ENCODE results near the gene TNF. TPM values are rescaled to one million over a fixed set of nuclear protein-coding genes. Genes with fewer than 3 reads are reported as not detected.

The TNF gene
- total and polyA plus RNA-seq, 7 experiments from 2014 or later = 0.73 to 125 (median 5.4) TPM

DNA sequence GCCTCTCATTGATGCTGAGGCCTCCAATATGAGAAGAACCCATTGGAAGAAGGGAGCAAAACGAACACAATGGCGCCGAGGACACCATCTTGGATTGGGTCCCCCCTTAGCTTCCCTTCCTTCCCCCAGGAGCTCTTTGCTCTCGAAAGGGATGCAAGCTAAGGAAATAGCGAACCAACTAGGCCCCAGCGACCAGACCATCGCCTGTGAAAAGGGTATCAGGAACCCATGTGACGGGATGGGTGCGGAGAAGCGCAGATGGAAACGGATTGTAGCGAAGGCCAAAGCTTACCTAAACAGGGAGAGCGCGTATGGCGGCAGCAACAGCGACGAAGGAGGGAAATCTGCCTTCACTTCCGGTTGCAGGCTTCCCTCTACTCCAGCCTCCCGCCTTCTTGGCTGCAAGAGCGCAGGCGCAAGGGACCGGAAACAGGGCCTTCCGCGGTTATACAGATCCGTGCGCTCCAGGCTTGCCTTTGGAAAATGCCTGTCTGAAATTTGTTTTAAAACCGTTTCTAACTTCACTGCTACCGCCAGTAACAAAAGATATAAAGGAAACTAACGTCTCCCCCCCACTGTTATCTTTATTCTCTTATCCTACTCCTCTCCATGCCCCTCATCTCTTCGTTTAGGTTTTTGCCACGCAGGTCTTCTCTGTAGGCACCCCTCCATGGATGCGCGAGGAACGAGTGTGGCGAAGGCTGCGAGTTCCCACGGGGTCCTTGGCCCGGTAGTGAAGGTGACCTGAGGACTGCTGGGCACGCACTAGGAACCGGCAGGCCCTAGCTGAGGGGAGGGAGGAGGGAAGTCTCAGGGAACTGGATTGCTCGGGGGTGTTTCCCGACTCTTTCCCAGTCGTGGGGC is 33.5 kb upstream of the TNF start, which contains the start of gene DDX39B:
Gene DDX39B (minus strand): TSS at position 346 of the 864 bp plus-strand sequence. CDS start 1,471 bp downstream, outside the sequence.
- POLR2A ChIA-PET = interaction anchor here (0.6 to 53.8 kb wide), 37 partner anchors 9 to 1430 kb away, joined by 3 to 3078 read pairs (median 4); partner anchors contain the start of genes AIF1, BAG6, C6orf47 and CSNK2B
- peaks cover 4 to 33% (median 23%) of the 10 kb centered on the region in 3 experiments for H3K36me3 ChIP-seq (ENCODE audit: control insufficient read depth in 2 of 3, insufficient read depth in 3 of 3, low read length in 3 of 3)
- CTCF ChIA-PET = interaction anchor here (0.8 to 3.3 kb wide), 12 partner anchors 9 to 1781 kb away, joined by 3 to 33 read pairs (median 5); partner anchors contain the start of genes NCR3 and NEU1
- H3K9me3 Mint-ChIP-seq = peaks cover 0 to 7% (median 0%) of the 10 kb centered on the region in 11 donors
- peak within 1 kb of the TSS; percentile 77 for H3K4me3 ChIP-seq (ENCODE audit: low read length)
- no peaks in the 10 kb centered on the region for H3K9me3 ChIP-seq (ENCODE audit: control insufficient read depth in 2 of 3, low read length in 3 of 3)
- no peaks in the 10 kb centered on the region for H3K27me3 Mint-ChIP-seq
- peaks cover 34 to 45% of the 10 kb centered on the region in 2 donors for H3K4me1 ChIP-seq (ENCODE audit: control insufficient read depth in 2 of 2, insufficient read depth in 2 of 2, low read length in 2 of 2)
- peak within 1 kb of the TSS; percentile 84 to 99 (median 98) for H3K4me3 Mint-ChIP-seq
- H3K27ac ChIP-seq (ENCODE audit: low read depth, low read length) = peak within 1 kb of the TSS; percentile 97
- H3K27me3 ChIP-seq (ENCODE audit: control insufficient read depth in 2 of 2, insufficient read depth in 2 of 2, low read length in 2 of 2) = no peaks in the 10 kb centered on the region
- peaks cover 34 to 65% (median 55%) of the 10 kb centered on the region in 7 donors for H3K4me1 Mint-ChIP-seq
- intact Hi-C loops (cut with micrococcal nuclease) = loop anchor here (1.0 to 10.0 kb wide), 14 partner anchors 45 to 653 kb away; partner anchors contain the start of genes ABHD16A (in 2 of the 2), BAG6 (in 2 of the 2), PRRC2A (in 2 of the 2) and GPSM3 (in 1 of the 2)
- H3K27ac Mint-ChIP-seq = peak within 1 kb of the TSS; percentile 90 to 100 (median 100)
- DNase-seq (peak; percentile 80 to 97 (median 94)), ATAC-seq (peak; percentile 83)
- peaks cover 22 to 31% (median 25%) of the 10 kb centered on the region in 5 donors for H3K36me3 Mint-ChIP-seq

DNA sequence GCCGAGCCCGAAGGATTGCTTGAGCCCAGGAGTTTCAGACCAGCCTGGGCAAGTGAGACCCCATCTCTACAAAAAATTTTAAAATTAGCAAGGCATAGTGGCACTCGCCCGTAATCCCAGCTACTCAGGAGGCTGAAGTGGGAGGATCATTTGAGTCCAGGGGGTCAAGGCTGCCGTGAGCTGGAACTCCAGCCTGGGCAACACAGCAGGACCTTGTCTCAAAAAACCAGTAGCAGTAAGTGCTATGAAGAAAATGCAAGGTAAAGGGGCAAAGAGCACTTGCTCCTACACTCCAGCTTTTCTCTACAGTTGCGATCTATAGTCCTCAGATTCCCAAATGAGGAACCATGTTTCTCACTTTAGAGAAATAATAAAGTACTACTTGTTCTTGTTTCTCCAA is 31.7 kb upstream of the TNF start:
- H3K4me3 ChIP-seq (ENCODE audit: low read length) = no peak overlapping the region
- H3K9me3 ChIP-seq (ENCODE audit: control insufficient read depth in 2 of 3, low read length in 3 of 3) = no peaks in the 10 kb centered on the region
- intact Hi-C loops (cut with micrococcal nuclease) = loop anchor here (5.0 to 10.0 kb wide), 2 partner anchors 141 to 161 kb away; partner anchors contain the start of genes ABHD16A (in 1 of the 2), LY6G6F (in 1 of the 2) and MICA (in 1 of the 2)
- ChIA-PET CTCF (interaction anchor here (1.1 to 11.6 kb wide), 4 partner anchors 32 to 53 kb away, joined by 3 to 501 read pairs (median 6); partner anchors contain the start of genes NCR3 and TNF), POLR2A (interaction anchor here (0.6 to 53.8 kb wide), 3 partner anchors 13 to 52 kb away, joined by 3 to 3078 read pairs (median 7); partner anchors contain the start of genes AIF1, LST1, LTA and LTB)
- no peaks in the 10 kb centered on the region for H3K27me3 Mint-ChIP-seq
- H3K27ac ChIP-seq (ENCODE audit: low read depth, low read length) = peak overlapping the region; percentile 97
- peaks cover 4 to 18% (median 17%) of the 10 kb centered on the region in 3 experiments for H3K36me3 ChIP-seq (ENCODE audit: control insufficient read depth in 2 of 3, insufficient read depth in 3 of 3, low read length in 3 of 3)
- peaks cover 0 to 7% (median 0%) of the 10 kb centered on the region in 11 donors for H3K9me3 Mint-ChIP-seq
- H3K27ac Mint-ChIP-seq = peak overlapping the region in 2 of 9 donors; percentile 100
- no peak for DNase-seq
- peaks cover 20 to 23% (median 21%) of the 10 kb centered on the region in 5 donors for H3K36me3 Mint-ChIP-seq
- peaks cover 44 to 72% (median 57%) of the 10 kb centered on the region in 7 donors for H3K4me1 Mint-ChIP-seq
- peak overlapping the region in 2 of 10 donors; percentile 97 to 99 for H3K4me3 Mint-ChIP-seq
- no peaks in the 10 kb centered on the region for H3K27me3 ChIP-seq (ENCODE audit: control insufficient read depth in 2 of 2, insufficient read depth in 2 of 2, low read length in 2 of 2)
- ATAC-seq = no peak
- peaks cover 45 to 49% of the 10 kb centered on the region in 2 donors for H3K4me1 ChIP-seq (ENCODE audit: control insufficient read depth in 2 of 2, insufficient read depth in 2 of 2, low read length in 2 of 2)

DNA sequence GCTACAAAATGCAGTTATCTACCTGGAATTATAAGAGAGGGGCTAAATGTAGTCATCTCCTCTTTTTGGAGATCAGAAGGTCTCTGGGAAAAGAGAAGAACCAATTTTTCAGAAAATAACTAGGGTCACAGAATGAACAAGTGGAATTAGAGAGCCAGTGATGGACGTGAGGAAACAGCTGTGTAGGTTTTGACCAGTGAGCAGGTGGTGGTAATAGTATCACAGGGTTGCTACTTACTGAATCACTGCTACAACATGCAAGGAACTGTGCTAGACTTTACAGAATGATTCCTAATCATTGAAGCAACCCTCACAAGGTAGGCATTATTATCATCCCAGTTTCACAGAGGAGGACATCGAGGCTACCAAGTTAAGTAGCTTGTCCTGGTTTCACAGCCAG is 30.7 kb upstream of the TNF start:
- ATAC-seq (no peak), DNase-seq (no peak)
- peaks cover 0 to 7% (median 0%) of the 10 kb centered on the region in 11 donors for H3K9me3 Mint-ChIP-seq
- ChIA-PET POLR2A (interaction anchor here (53.8 kb wide), 1 partner anchor 51 kb away, joined by 3078 read pairs; the partner anchor contains the start of genes AIF1, LST1, LTA and LTB), CTCF (interaction anchor here (11.6 to 13.5 kb wide), 2 partner anchors 36 to 52 kb away, joined by 298 to 501 read pairs; partner anchors contain the start of genes LST1, LTB, NCR3 and TNF)
- Histone ChIP-seq H3K27ac (ENCODE audit: low read depth, low read length) (no peak overlapping the region), H3K9me3 (ENCODE audit: control insufficient read depth in 2 of 3, low read length in 3 of 3) (no peaks in the 10 kb centered on the region), H3K4me1 (ENCODE audit: control insufficient read depth in 2 of 2, insufficient read depth in 2 of 2, low read length in 2 of 2) (peaks cover 35 to 39% of the 10 kb centered on the region in 2 donors), H3K27me3 (ENCODE audit: control insufficient read depth in 2 of 2, insufficient read depth in 2 of 2, low read length in 2 of 2) (no peaks in the 10 kb centered on the region), H3K36me3 (ENCODE audit: control insufficient read depth in 2 of 3, insufficient read depth in 3 of 3, low read length in 3 of 3) (peaks cover 0 to 8% (median 7%) of the 10 kb centered on the region in 3 experiments), H3K4me3 (ENCODE audit: low read length) (no peak overlapping the region)
- peaks cover 34 to 70% (median 53%) of the 10 kb centered on the region in 7 donors for H3K4me1 Mint-ChIP-seq
- no peaks in the 10 kb centered on the region for H3K27me3 Mint-ChIP-seq
- H3K4me3 Mint-ChIP-seq = peak overlapping the region in 1 of 10 donors; percentile 39
- H3K36me3 Mint-ChIP-seq = peaks cover 10 to 14% (median 13%) of the 10 kb centered on the region in 5 donors
- intact Hi-C loops (cut with micrococcal nuclease) = loop anchor here (5.0 to 10.0 kb wide), 2 partner anchors 142 to 160 kb away; partner anchors contain the start of genes ABHD16A (in 1 of the 2), LY6G6F (in 1 of the 2) and MICA (in 1 of the 2)
- peak overlapping the region in 2 of 9 donors; percentile 1 to 4 for H3K27ac Mint-ChIP-seq

DNA sequence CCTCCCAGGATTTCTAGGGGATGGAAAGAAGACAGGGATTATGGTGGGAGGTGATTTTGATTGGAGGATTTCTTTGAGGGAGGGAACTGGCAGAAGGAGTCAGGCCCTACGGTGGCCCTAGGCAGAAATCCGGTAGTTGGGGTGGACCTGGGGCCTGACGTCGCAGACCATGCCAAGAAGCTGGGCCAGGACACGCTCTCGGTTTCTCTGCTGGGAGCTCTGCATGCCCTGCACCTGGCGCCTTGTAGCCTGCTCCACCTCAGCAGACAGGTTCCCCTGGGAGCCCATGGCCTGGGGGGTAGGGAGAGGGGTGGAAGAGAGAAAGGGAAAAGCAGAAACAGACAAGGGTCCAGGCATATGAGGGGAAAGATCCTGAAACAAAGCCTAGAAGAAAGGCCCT is 30.1 kb upstream of the TNF start:
- Mint-ChIP-seq H3K4me1 (peaks cover 28 to 64% (median 50%) of the 10 kb centered on the region in 7 donors), H3K36me3 (peaks cover 3 to 8% (median 7%) of the 10 kb centered on the region in 5 donors), H3K27ac (peak overlapping the region in 4 of 9 donors; percentile 1 to 84 (median 38)), H3K9me3 (peaks cover 0 to 7% (median 0%) of the 10 kb centered on the region in 11 donors), H3K4me3 (peak overlapping the region in 3 of 10 donors; percentile 43 to 62 (median 46)), H3K27me3 (no peaks in the 10 kb centered on the region)
- peaks cover 29 to 33% of the 10 kb centered on the region in 2 donors for H3K4me1 ChIP-seq (ENCODE audit: control insufficient read depth in 2 of 2, insufficient read depth in 2 of 2, low read length in 2 of 2)
- H3K27me3 ChIP-seq (ENCODE audit: control insufficient read depth in 2 of 2, insufficient read depth in 2 of 2, low read length in 2 of 2) = no peaks in the 10 kb centered on the region
- H3K9me3 ChIP-seq (ENCODE audit: control insufficient read depth in 2 of 3, low read length in 3 of 3) = no peaks in the 10 kb centered on the region
- H3K27ac ChIP-seq (ENCODE audit: low read depth, low read length) = no peak overlapping the region
- peaks cover 0 to 2% (median 1%) of the 10 kb centered on the region in 3 experiments for H3K36me3 ChIP-seq (ENCODE audit: control insufficient read depth in 2 of 3, insufficient read depth in 3 of 3, low read length in 3 of 3)
- DNase-seq = no peak
- intact Hi-C loops (cut with micrococcal nuclease) = loop anchor here in 1 of 2 donors (10.0 kb wide), 1 partner anchor 160 kb away; the partner anchor contains the start of genes ABHD16A and LY6G6F
- ChIA-PET CTCF (interaction anchor here (0.6 to 13.5 kb wide), 3 partner anchors 35 to 136 kb away, joined by 3 to 501 read pairs (median 298); partner anchors contain the start of genes LST1, LTB, LY6G5C and NCR3), POLR2A (interaction anchor here (0.8 to 53.8 kb wide), 3 partner anchors 14 to 339 kb away, joined by 3 to 3078 read pairs (median 3); partner anchors contain the start of genes AIF1, LST1, LTA and LTB)
- no peak for ATAC-seq
- H3K4me3 ChIP-seq (ENCODE audit: low read length) = no peak overlapping the region

DNA sequence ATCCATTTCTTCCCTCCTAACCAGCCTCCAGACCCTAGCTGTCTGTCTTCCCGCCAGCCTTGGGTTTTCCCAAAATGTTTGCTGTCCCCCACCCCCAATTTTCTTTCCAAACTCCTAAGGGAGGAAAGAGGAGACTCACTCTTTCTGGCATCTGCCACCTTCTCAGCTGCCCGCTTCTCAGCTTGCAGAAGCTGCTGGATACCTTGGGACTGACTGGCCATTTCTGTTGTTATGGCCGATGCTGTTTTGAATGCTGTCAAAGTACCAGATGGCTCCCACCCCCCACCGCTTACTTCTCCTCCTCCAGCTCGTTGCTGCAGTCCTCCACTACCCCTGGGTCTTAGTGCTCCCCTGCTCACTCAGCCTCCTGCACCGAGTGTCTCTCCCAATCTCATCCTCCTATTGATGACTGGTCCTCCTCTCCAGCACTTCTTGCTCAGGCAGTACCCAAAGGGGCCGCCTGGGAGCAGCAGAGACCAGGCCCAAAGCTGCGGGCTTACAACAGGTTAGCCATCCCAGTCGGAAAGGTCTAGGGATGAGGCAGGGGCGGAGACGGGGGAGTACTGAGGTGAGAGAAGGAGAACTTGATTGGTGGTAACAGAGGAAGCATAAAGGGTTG is 28.9 kb upstream of the TNF start, which contains the start of gene ATP6V1G2:
Gene ATP6V1G2 (minus strand): TSS at position 270 of the 619 bp plus-strand sequence. CDS start 49 bp downstream, at position 221.
- Mint-ChIP-seq H3K36me3 (peaks cover 0 to 3% (median 0%) of the 10 kb centered on the region in 5 donors), H3K27me3 (no peaks in the 10 kb centered on the region), H3K27ac (peak within 1 kb of the TSS; percentile 78 to 98 (median 95)), H3K4me1 (peaks cover 22 to 59% (median 47%) of the 10 kb centered on the region in 7 donors), H3K9me3 (peaks cover 0 to 7% (median 0%) of the 10 kb centered on the region in 11 donors), H3K4me3 (peak within 1 kb of the TSS; percentile 81 to 97 (median 91))
- no peaks in the 10 kb centered on the region for H3K9me3 ChIP-seq (ENCODE audit: control insufficient read depth in 2 of 3, low read length in 3 of 3)
- ChIA-PET POLR2A (interaction anchor here (0.9 to 53.8 kb wide), 4 partner anchors 12 to 150 kb away, joined by 3 to 3078 read pairs (median 6); partner anchors contain the start of genes AIF1, LST1, LTA and LTB), CTCF (interaction anchor here (0.5 to 13.5 kb wide), 8 partner anchors 11 to 287 kb away, joined by 3 to 501 read pairs (median 4); partner anchors contain the start of genes LST1, LTB, NCR3 and TNF)
- no peaks in the 10 kb centered on the region for H3K27me3 ChIP-seq (ENCODE audit: control insufficient read depth in 2 of 2, insufficient read depth in 2 of 2, low read length in 2 of 2)
- H3K4me1 ChIP-seq (ENCODE audit: control insufficient read depth in 2 of 2, insufficient read depth in 2 of 2, low read length in 2 of 2) = peaks cover 23 to 31% of the 10 kb centered on the region in 2 donors
- peak; percentile 68 to 88 (median 80) for DNase-seq
- intact Hi-C loops (cut with micrococcal nuclease) = loop anchor here (1.0 to 10.0 kb wide), 8 partner anchors 52 to 412 kb away; partner anchors contain the start of genes ABHD16A (in 1 of the 2), EHMT2 (in 1 of the 2), LY6G6F (in 1 of the 2) and NELFE (in 1 of the 2)
- ATAC-seq = peak; percentile 73
- H3K4me3 ChIP-seq (ENCODE audit: low read length) = peak within 1 kb of the TSS; percentile 68
- no peaks in the 10 kb centered on the region for H3K36me3 ChIP-seq (ENCODE audit: control insufficient read depth in 2 of 3, insufficient read depth in 3 of 3, low read length in 3 of 3)
- peak within 1 kb of the TSS; percentile 89 for H3K27ac ChIP-seq (ENCODE audit: low read depth, low read length)

Measured in naive thymus-derived CD4-positive, alpha-beta T cell (primary cell).